ENCODE results near the gene ST3GAL2. TPM values are rescaled to one million over a fixed set of nuclear protein-coding genes. Genes with fewer than 3 reads are reported as not detected.

Gene ST3GAL2
- total and polyA plus RNA-seq, 2 donors (not counting 3 experiments of a cell fraction or from before 2014, with no cell fraction given), result 23.0 to 50.4 TPM

- intact Hi-C loops (cut with micrococcal nuclease), result loop anchor here (1.0 kb wide), 1 partner anchor 9 kb away; no protein-coding TSS in a partner anchor
- DNase-seq (ENCODE audit: low read depth, low spot score) (peak; percentile 90), FAIRE-seq (no peak)
- H3K9ac ChIP-seq (replicated peaks; ENCODE audit: extremely low read depth, insufficient read depth, low read length), result peak overlapping the region; percentile 60
- H2AFZ ChIP-seq (ENCODE audit: low read depth, low read length), result no peak overlapping the region
- peaks cover 51% of the 10 kb centered on the region for H3K4me1 ChIP-seq (ENCODE audit: control insufficient read depth, extremely low read depth, insufficient read depth, low read length)
- ChIA-PET POLR2A (no interaction called here), CTCF (interaction anchor here (0.9 to 1.7 kb wide), 8 partner anchors 9 to 87 kb away, joined by 3 to 5 read pairs (median 4); no protein-coding TSS in a partner anchor)
- no peaks in the 10 kb centered on the region for H3K27me3 ChIP-seq (ENCODE audit: control insufficient read depth in 2 of 2, insufficient read depth in 2 of 2, low read length in 2 of 2)
- peak overlapping the region; percentile 42 for H3K27ac ChIP-seq (ENCODE audit: insufficient read depth, low read depth, low read length)
- no peaks in the 10 kb centered on the region for H4K20me1 ChIP-seq (replicated peaks; ENCODE audit: control insufficient read depth, extremely low read depth, insufficient read depth, low read length)
- dilution Hi-C loops (cut with MboI; ENCODE audit: extremely low pct_ligation_motif_present, low sequenced_read_pairs), result no loop called here
- H3K9me1 ChIP-seq (replicated peaks; ENCODE audit: control insufficient read depth, extremely low read depth, insufficient read depth, low read length), result no peaks in the 10 kb centered on the region
- H3K9me3 ChIP-seq (replicated peaks; ENCODE audit: control insufficient read depth, insufficient read depth, low read length), result no peaks in the 10 kb centered on the region
- peaks cover 0 to 5% of the 10 kb centered on the region in 2 experiments for H3K36me3 ChIP-seq (ENCODE audit: control insufficient read depth in 2 of 2, extremely low read depth in 1 of 2, insufficient read depth in 2 of 2, low read length in 2 of 2)
- TF ChIP-seq POLR2AphosphoS5 (IDR thresholded peaks at IDR 0.05; ENCODE audit: insufficient read depth, low read depth, low read length), result no peak
- TF ChIP-seq CTCF (IDR thresholded peaks at IDR 0.05; ENCODE audit: extremely low read depth in 1 of 2, insufficient read depth in 1 of 2, low read depth in 1 of 2, low read length in 2 of 2), result no peak
- TF ChIP-seq FOS (IDR thresholded peaks at IDR 0.05; ENCODE audit: borderline replicate concordance, insufficient read depth, low read length), result no peak
- peak; percentile 44 for TF ChIP-seq POLR2A (IDR thresholded peaks at IDR 0.05; ENCODE audit: low read depth, low read length)
- no peak for TF ChIP-seq EZH2 (IDR thresholded peaks at IDR 0.05; ENCODE audit: borderline replicate concordance, low read depth, low read length, severe bottlenecking)
- TF ChIP-seq JUN (IDR thresholded peaks at IDR 0.05; ENCODE audit: borderline replicate concordance, insufficient read depth, insufficient read length, low read depth), result no peak
- TF ChIP-seq MYC (IDR thresholded peaks at IDR 0.05; ENCODE audit: low read depth, low read length), result no peak
- peak overlapping the region; percentile 96 for H3K4me2 ChIP-seq (ENCODE audit: insufficient read depth, low read length)
- H3K4me3 ChIP-seq (replicated peaks in 1 of 3; ENCODE audit: insufficient read depth in 1 of 3, low read depth in 1 of 3, low read length in 3 of 3), result peak overlapping the region in 2 of 3 experiments; percentile 66 to 88
- H3K79me2 ChIP-seq (ENCODE audit: control insufficient read depth, insufficient read depth, low read length), result peaks cover 47% of the 10 kb centered on the region
- no TSS peak for BruUV-seq (replicated peaks)
These were observed 1.8 kb downstream of the ST3GAL2 start for GRCh38 chr16:70437017-70437581.

All from endothelial cell of umbilical vein (primary cell).